Mucosa of descending colon (tissue), 3 donors: ENCODE measurements around the gene PDE11A. TPM values are rescaled to one million over a fixed set of nuclear protein-coding genes. Genes with fewer than 3 reads are reported as not detected.

Source experiments
- ATAC-seq: fragments of 200-7000 bp; cut with Tn5 transposase; one replicate; pipeline ENCODE4 v1.9.1; 2020; ENCODE audit warnings: mild to moderate bottlenecking, moderate library complexity
- DNase-seq, 3 donors: peaks; one replicate each; pipeline ENCODE4 v3.0.0-alpha.2; 2020
- H3K36me3 ChIP-seq: fragments of 200-600 bp; one replicate; pipeline ENCODE4 v1.8.0; 2021; ENCODE audit warnings: low read depth, mild to moderate bottlenecking
- H3K4me1 ChIP-seq: fragments of 200-600 bp; one replicate; pipeline ENCODE4 v1.8.0; 2021; ENCODE audit warnings: low read depth, mild to moderate bottlenecking
- H3K4me3 ChIP-seq: fragments of 200-600 bp; one replicate; pipeline ENCODE4 v1.8.0; 2021; ENCODE audit warnings: mild to moderate bottlenecking
- H3K9me3 ChIP-seq: fragments of 200-600 bp; one replicate; pipeline ENCODE4 v1.8.0; 2021; ENCODE audit warnings: mild to moderate bottlenecking
- CTCF ChIP-seq: fragments of 200-600 bp; IDR thresholded peaks from one replicate; pipeline ENCODE4 v1.8.0; 2022; ENCODE audit warnings: antibody characterized with exemption, mild to moderate bottlenecking
- intact Hi-C, 2 donors: fragments of 100-400 bp; cut with DNase I in 1 of 2; cut with micrococcal nuclease in 1 of 2; formaldehyde crosslinking; loops; one replicate each; pipeline versions ENCODE4 v1.11.0 to v1.11.1; 2022; cut with DNase I, micrococcal nuclease
- total RNA-seq, 3 donors: library from RNA; stranded (reverse); fragmentation: NEBNext Ultra II Directional in 2 of 3; extraction: Animal tissue kit (Norgen Biotek cat#: 25700) in 2 of 3; gene quantifications; one replicate each; pipeline versions ENCODE4 v1.2.1 to v1.2.4, GENCODE V29; 2021 to 2023
- donor health status: DM: no; HTN: no; CAD: no; lungs with moderate emphysema.
- donor health status: DM: no; HTN: no; CAD: no.
- donor health status: DM: no; HTN: yes; CAD: no.

The PDE11A gene
- total RNA-seq, 3 donors from 2014 or later, result 1.0 to 3.2 (median 2.7) TPM

GRCh38 chr2:177826897-177827296 is 245.7 kb downstream of the PDE11A start:
- ATAC-seq (no peak), DNase-seq (no peak)
- Histone ChIP-seq H3K9me3 (no peaks in the 10 kb centered on the region), H3K36me3 (no peaks in the 10 kb centered on the region), H3K4me1 (no peaks in the 10 kb centered on the region), H3K4me3 (no peak overlapping the region)
- TF ChIP-seq CTCF, result no peak
- intact Hi-C loops, result no loop called here

GRCh38 chr2:177822941-177823340 is 249.6 kb downstream of the PDE11A start:
- no peak for ATAC-seq
- TF ChIP-seq CTCF, result no peak

DNA sequence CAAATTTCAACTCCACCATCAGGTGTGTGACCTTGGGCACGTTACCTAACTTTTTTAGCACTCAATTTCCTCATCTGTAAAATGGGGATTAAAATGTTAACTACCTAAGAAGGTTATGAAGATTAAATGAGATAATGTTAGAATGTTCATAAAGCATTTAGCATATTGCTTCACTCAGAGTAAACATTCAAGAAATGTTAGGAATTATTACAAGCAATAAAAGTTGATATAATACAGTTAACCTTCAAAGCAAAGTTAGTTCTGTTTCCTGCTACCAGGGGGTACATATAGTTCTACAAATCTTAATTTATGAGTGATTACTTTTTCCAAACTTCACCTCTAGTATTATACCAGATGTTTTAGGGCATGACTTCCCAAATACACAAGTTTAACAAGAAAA is 254.2 kb downstream of the PDE11A start:
- intact Hi-C loops, result no loop called here
- TF ChIP-seq CTCF, result no peak
- H3K4me1 ChIP-seq, result no peaks in the 10 kb centered on the region
- H3K36me3 ChIP-seq, result no peaks in the 10 kb centered on the region
- no peak overlapping the region for H3K4me3 ChIP-seq
- H3K9me3 ChIP-seq, result no peaks in the 10 kb centered on the region
- DNase-seq (no peak), ATAC-seq (peak; percentile 40)

More at GRCh38 chr2:177822941-177823340, 249.6 kb downstream of the PDE11A start:
- H3K9me3 ChIP-seq, result no peaks in the 10 kb centered on the region
- no peak for DNase-seq
- no peaks in the 10 kb centered on the region for H3K36me3 ChIP-seq
- H3K4me3 ChIP-seq, result no peak overlapping the region
- H3K4me1 ChIP-seq, result no peaks in the 10 kb centered on the region
- intact Hi-C loops, result no loop called here

GRCh38 chr2:177817300-177817699 is 255.3 kb downstream of the PDE11A start:
- no peaks in the 10 kb centered on the region for H3K36me3 ChIP-seq
- no peak for ATAC-seq

DNA sequence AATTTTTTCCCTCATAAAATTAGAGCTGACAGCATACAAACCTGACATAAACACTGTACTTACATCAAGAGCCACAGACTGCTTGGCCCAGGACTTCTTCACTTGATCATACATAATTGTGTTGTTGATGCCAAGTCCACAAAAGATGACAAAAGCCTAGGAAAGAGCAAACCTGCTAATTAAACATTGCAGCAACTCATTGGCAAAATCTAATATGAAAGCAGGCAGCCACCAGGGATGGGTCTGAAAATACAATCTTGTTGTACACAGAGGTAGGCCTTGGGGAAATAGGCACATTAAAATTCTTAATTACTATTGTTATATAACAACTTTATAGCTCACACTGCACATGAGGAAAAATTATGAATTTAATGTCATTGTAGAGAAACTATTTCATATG is 255.8 kb downstream of the PDE11A start:
- H3K9me3 ChIP-seq, result no peaks in the 10 kb centered on the region
- ATAC-seq (no peak), DNase-seq (no peak)
- intact Hi-C loops, result no loop called here
- H3K4me3 ChIP-seq, result no peak overlapping the region
- no peak for TF ChIP-seq CTCF
- H3K36me3 ChIP-seq, result no peaks in the 10 kb centered on the region
- H3K4me1 ChIP-seq, result no peaks in the 10 kb centered on the region

More at GRCh38 chr2:177817300-177817699, 255.3 kb downstream of the PDE11A start:
- H3K9me3 ChIP-seq, result no peaks in the 10 kb centered on the region
- no peak overlapping the region for H3K4me3 ChIP-seq
- H3K4me1 ChIP-seq, result no peaks in the 10 kb centered on the region
- DNase-seq, result no peak
- intact Hi-C loops, result no loop called here
- no peak for TF ChIP-seq CTCF
